Panc1 (cell line): ENCODE measurements around the gene SSBP3. TPM values are rescaled to one million over a fixed set of nuclear protein-coding genes. Genes with fewer than 3 reads are reported as not detected.

Source experiments
- ATAC-seq: fragments of 200-7000 bp; cut with Tn5 transposase; 2 replicates; pipeline ENCODE4 v1.9.1; 2020; ENCODE audit warnings: mild to moderate bottlenecking, moderate library complexity
- BruUV-seq: library from RNA; stranded (reverse); fragments of 400-500 nt; replicated peaks from 2 replicates; lab custom pipeline; 2021; lab: Mats Ljungman, UMichigan
- CTCF ChIA-PET: fragments of 300-600 bp; sonication (Branson Sonifier 250); formaldehyde crosslinking; loops from one replicate; lab custom pipeline; 2022; ENCODE audit warnings: antibody characterized with exemption; lab: Charles Lee
- POLR2A ChIA-PET: fragments of 300-600 bp; sonication (Branson Sonifier 250); formaldehyde crosslinking; loops from one replicate; lab custom pipeline; 2022; ENCODE audit warnings: antibody characterized with exemption; lab: Charles Lee
- DNase-seq: peaks from one replicate; pipeline ENCODE4 v3.0.0-alpha.2; 2010; ENCODE audit warnings: low read depth, low spot score
- H3K27ac ChIP-seq: 2 replicates; pipeline ENCODE4 v1.5.1; 2011; ENCODE audit warnings: mild to moderate bottlenecking, low read length, inconsistent platforms
- H3K27me3 ChIP-seq: fragments of 200-500 bp; sonication (Bioruptor generic); 2 replicates; pipeline ENCODE4 v1.6.0; 2014; ENCODE audit warnings: low read length, inconsistent platforms; ENCODE audit not compliant: control insufficient read depth, insufficient read depth
- H3K36me3 ChIP-seq: fragments of 200-500 bp; sonication (Bioruptor generic); 2 replicates; pipeline ENCODE4 v1.5.1; 2014; ENCODE audit warnings: inconsistent platforms, mild to moderate bottlenecking, low read length, moderate library complexity; ENCODE audit not compliant: control insufficient read depth, insufficient read depth
- H3K4me1 ChIP-seq: 2 replicates; pipeline ENCODE4 v1.5.1; 2011; ENCODE audit warnings: inconsistent platforms, mild to moderate bottlenecking, low read length, moderate library complexity; ENCODE audit not compliant: control insufficient read depth, insufficient read depth
- H3K4me3 ChIP-seq, 2 experiments: 2 replicates each; pipeline ENCODE4 v1.5.1; 2011 to 2012; ENCODE audit warnings: low read depth in 2 of 2, low read length in 2 of 2, mild to moderate bottlenecking in 2 of 2, inconsistent platforms in 1 of 2, moderate library complexity in 1 of 2
- H3K9me3 ChIP-seq: fragments of 200-500 bp; sonication (Bioruptor generic); 2 replicates; pipeline ENCODE4 v1.5.1; 2014; ENCODE audit warnings: low read depth, mild to moderate bottlenecking, inconsistent platforms, low read length, moderate library complexity; ENCODE audit not compliant: control insufficient read depth, insufficient read depth
- CTCF ChIP-seq: fragments of 450-650 bp; IDR thresholded peaks from 2 replicates; pipeline ENCODE4 v1.5.1; 2017; ENCODE audit warnings: mild to moderate bottlenecking
- POLR2AphosphoS5 ChIP-seq: IDR thresholded peaks from 2 replicates; pipeline ENCODE4 v1.6.1; 2012; ENCODE audit warnings: mild to moderate bottlenecking, low read depth, low read length, moderate library complexity
- REST ChIP-seq, 2 experiments: IDR thresholded peaks; 2 replicates each; pipeline ENCODE4 v1.6.1; 2011 to 2012; ENCODE audit warnings: low read depth in 2 of 2, control low read depth in 1 of 2, low read length in 1 of 2, mild to moderate bottlenecking in 1 of 2, moderate library complexity in 1 of 2; ENCODE audit not compliant: insufficient read depth in 1 of 2
- SIN3A ChIP-seq: IDR thresholded peaks from 2 replicates; pipeline ENCODE4 v1.6.1; 2012; ENCODE audit warnings: low read depth, mild to moderate bottlenecking, low read length, moderate library complexity, borderline replicate concordance; ENCODE audit not compliant: insufficient read depth
- TCF7L2 ChIP-seq: IDR thresholded peaks from 2 replicates; pipeline ENCODE4 v1.6.1; 2011; ENCODE audit warnings: mild to moderate bottlenecking, low read depth, low read length, inconsistent platforms
- in situ Hi-C: cut with HindIII; loops from 2 replicates; pipeline ENCODE4 v1.10.0; 2016; ENCODE audit warnings: low sequenced_read_pairs, low pct_unique_long_range_greater_than_20kb
- intact Hi-C: fragments of 100-400 bp; cut with micrococcal nuclease; formaldehyde crosslinking; loops from one replicate; pipeline ENCODE4 v1.10.0; 2022; ENCODE audit not compliant: unreplicated experiment
- total RNA-seq: library from RNA; stranded (reverse); gene quantifications from one replicate; pipeline ENCODE4 v1.2.1, GENCODE V29; 2021; ENCODE audit not compliant: unreplicated experiment

SSBP3 gene
- total RNA-seq, 1 experiment from 2014 or later: 22.5 TPM

DNA sequence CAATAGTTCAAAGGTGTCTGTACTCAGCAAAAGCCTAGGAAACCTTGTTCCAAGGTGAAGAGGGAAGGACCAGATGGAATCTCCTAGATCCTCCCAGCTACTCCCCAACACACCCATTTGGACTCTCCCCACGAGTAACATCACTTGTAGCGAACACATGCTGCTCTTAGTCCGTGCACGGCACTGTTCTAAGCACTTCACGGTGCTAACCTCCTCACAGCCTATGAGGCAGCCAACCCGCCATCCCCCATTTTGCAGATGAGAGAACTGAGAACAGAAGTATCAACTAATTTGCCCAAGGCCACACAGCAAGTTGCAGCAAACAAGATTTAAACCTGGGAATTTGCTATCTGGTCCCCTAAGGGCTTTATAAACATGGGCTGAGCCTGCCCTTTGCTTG, 182.0 kb downstream of the SSBP3 start:
- H3K36me3 ChIP-seq: no peaks in the 10 kb centered on the region
- intact Hi-C loops: no loop called here
- POLR2A ChIA-PET: no interaction called here
- TF ChIP-seq TCF7L2 (no peak), REST (IDR thresholded peaks at IDR 0.05; ENCODE audit: insufficient read depth in 1 of 2, low read depth in 2 of 2, low read length in 1 of 2) (no peak), CTCF (no peak), SIN3A (no peak), POLR2AphosphoS5 (no peak)
- no peaks in the 10 kb centered on the region for H3K27me3 ChIP-seq
- no peak overlapping the region for H3K27ac ChIP-seq
- CTCF ChIA-PET: interaction anchor here (0.6 kb wide), 1 partner anchor 265 kb away, joined by 5 read pairs; no protein-coding TSS in a partner anchor
- DNase-seq: no peak
- no peak for ATAC-seq
- H3K4me3 ChIP-seq: no peak overlapping the region
- no TSS peak for BruUV-seq
- H3K4me1 ChIP-seq: no peaks in the 10 kb centered on the region
- H3K9me3 ChIP-seq: no peaks in the 10 kb centered on the region
- in situ Hi-C loops: no loop called here

DNA sequence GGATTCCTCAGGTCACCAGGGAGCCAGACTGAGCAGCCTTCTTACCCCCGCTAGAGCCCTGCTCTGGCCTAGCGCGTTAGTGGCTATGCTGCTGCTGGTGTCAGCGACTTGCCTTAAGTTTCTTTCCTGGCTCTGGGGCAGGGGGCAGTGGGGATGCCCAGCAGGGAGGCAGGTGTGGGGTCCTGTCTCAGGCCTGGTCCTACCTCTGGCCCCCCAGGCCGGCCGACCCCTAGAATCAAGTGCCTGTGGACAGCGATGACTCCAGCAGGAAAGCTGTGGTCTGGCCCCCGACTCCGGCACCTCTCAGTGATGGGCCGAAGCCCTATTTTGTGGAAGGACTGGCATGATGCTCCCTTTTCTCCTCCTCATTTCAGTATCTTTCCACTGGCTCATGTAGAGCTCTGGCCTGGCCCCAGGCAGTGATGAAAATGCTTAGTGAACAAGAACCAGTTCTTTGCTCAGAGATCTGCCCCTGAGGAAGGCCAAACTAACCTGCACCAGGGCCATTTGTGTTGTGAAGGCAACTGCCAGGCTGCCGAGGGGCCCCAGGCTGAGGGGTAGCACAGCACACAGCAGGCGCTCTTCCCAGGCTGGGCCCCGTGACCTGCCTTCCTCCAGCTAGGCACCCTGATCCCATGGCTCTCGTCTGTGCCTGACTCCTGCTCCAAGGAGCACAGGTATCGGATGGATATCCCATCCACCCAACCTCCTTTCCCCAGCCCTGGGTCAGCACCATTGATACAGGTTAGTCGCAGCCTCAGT, 182.6 kb downstream of the SSBP3 start:
- no peaks in the 10 kb centered on the region for H3K4me1 ChIP-seq
- intact Hi-C loops (no loop called here), in situ Hi-C loops (no loop called here)
- ATAC-seq: no peak
- no TSS peak for BruUV-seq
- ChIA-PET POLR2A (no interaction called here), CTCF (interaction anchor here (0.6 kb wide), 1 partner anchor 265 kb away, joined by 5 read pairs; no protein-coding TSS in a partner anchor)
- no peaks in the 10 kb centered on the region for H3K36me3 ChIP-seq
- no peak overlapping the region for H3K27ac ChIP-seq
- H3K4me3 ChIP-seq: no peak overlapping the region
- no peaks in the 10 kb centered on the region for H3K27me3 ChIP-seq
- no peak for TF ChIP-seq REST (IDR thresholded peaks at IDR 0.05; ENCODE audit: insufficient read depth in 1 of 2, low read depth in 2 of 2, low read length in 1 of 2)
- no peak for TF ChIP-seq POLR2AphosphoS5
- TF ChIP-seq TCF7L2: no peak
- TF ChIP-seq SIN3A: no peak
- no peak for TF ChIP-seq CTCF
- no peak for DNase-seq
- H3K9me3 ChIP-seq: no peaks in the 10 kb centered on the region
